ENCODE data around the gene ST13.

DNA sequence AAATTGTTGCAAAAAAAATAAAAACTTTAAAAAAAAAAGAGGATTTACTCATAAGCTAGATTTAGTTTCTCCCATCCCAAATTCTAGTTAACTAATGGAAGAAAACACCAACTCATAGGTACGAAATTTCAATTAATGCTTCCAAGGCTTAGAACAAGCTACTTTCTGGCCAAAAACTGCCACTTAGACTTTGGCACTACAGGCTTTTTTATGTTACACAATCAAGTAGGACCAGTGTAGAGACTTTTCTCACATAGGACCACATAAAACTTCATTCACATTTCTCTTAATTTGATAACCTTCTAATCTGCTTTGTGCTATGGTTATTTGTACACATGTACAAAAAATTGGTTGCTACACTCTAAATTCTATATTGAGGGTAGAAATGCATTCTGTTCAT is 3.1 kb downstream of the ST13 start:
- TF ChIP-seq, protein P1, sequence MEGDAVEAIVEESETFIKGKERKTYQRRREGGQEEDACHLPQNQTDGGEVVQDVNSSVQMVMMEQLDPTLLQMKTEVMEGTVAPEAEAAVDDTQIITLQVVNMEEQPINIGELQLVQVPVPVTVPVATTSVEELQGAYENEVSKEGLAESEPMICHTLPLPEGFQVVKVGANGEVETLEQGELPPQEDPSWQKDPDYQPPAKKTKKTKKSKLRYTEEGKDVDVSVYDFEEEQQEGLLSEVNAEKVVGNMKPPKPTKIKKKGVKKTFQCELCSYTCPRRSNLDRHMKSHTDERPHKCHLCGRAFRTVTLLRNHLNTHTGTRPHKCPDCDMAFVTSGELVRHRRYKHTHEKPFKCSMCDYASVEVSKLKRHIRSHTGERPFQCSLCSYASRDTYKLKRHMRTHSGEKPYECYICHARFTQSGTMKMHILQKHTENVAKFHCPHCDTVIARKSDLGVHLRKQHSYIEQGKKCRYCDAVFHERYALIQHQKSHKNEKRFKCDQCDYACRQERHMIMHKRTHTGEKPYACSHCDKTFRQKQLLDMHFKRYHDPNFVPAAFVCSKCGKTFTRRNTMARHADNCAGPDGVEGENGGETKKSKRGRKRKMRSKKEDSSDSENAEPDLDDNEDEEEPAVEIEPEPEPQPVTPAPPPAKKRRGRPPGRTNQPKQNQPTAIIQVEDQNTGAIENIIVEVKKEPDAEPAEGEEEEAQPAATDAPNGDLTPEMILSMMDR (IDR thresholded peaks at IDR 0.05 in 4 of 5, conservative IDR thresholded peaks at IDR 0.05 in 1 of 5), result no peak
- no peak for TF ChIP-seq POLR2A (IDR thresholded peaks at IDR 0.05)

Measured in gastrocnemius medialis (tissue), 4 donors.